Measurements from ENCODE around the gene SCUBE1.

- TF ChIP-seq CTCF (conservative IDR thresholded peaks at IDR 0.05), result no peak
- no peak for TF ChIP-seq EZH2 (IDR thresholded peaks at IDR 0.05; ENCODE audit: low read depth)
Observed at GRCh38 chr22:43170131-43170480, 173.1 kb downstream of the SCUBE1 start.

All from PC-9 (cell line).